GM18868 (cell line): ENCODE measurements around the gene EPHA3.
"Not testable (repeated sequence)": the region's sequence is repeated elsewhere in the genome, so short reads cannot be mapped to it uniquely, and the experiment has no call there.

ENCODE experiments used
- ATAC-seq: cut with Tn5 transposase; IDR thresholded peaks from one replicate; pipeline ENCODE4 v1.9.1; 2021; ENCODE audit warnings: mild to moderate bottlenecking, moderate library complexity; ENCODE audit not compliant: unreplicated experiment

The EPHA3 gene

DNA sequence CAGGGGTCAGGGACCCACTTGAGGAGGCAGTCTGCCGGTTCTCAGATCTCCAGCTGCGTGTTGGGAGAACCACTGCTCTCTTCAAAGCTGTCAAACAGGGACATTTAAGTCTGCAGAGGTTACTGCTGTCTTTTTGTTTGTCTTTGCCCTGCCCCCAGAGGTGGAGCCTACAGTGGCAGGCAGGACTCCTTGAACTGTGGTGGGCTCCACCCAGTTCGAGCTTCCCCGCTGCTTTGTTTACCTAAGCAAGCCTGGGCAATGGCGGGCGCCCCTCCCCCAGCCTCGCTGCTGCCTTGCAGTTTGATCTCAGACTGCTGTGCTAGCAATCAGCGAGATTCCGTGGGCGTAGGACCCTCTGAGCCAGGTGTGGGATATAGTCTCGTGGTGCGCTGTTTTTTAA is 243.5 kb downstream of the EPHA3 start:
- not testable (repeated sequence) for ATAC-seq

DNA sequence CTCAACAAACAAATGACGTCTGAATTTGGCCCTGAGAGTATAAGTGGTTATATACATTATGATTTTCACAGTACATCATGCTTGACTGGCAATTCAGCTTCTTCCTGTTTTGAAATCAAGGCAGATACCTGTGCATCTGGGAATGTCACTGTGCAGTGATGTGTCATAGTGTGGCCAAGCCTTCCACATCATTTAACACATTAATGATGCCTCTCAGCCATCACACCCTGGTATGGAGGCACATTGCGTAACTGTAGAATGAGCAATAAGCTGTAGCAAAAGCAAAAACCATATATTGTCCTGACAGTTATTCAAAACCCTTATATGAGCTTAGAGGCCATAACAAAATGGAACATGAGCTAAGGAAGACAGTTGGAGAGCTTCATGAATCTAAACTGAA is 246.0 kb downstream of the EPHA3 start:
- ATAC-seq = no peak

DNA sequence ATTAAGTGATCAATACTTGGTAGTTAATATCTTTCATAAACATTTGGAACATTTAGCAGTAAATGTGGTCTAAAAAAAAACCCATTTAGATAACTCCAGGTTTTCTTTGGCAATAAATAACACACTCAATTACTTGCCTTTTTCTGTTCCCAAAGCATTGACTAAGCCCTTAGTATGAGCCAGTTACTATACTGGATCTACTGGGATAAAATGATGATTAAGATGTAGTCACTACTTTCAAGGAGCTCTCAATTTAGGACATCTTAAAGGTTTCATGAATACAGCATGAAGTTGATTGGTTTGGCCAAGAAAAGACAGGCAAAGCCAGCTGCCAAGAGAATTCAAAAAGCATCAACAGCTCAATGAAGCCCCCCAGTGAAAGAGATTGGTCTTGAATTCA is 250.9 kb downstream of the EPHA3 start:
- ATAC-seq = no peak

DNA sequence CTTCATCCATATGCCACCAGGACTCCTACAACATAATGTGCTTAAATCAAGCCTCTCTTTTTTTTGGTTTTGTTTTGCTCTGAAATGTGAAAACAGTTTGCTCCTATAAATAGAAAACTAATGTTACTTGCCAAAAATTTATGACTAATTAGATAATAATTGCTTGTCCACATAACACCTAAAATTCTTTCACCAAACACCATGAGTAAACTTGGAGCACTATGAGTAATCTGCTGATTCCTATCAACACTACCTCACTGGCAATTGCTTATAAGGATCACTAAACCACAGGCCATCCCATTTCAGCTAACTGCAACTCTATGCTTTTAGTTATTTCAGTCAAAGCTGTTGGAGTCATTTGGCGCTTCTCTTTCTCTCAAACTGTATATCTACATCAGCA is 252.7 kb downstream of the EPHA3 start:
- no peak for ATAC-seq

DNA sequence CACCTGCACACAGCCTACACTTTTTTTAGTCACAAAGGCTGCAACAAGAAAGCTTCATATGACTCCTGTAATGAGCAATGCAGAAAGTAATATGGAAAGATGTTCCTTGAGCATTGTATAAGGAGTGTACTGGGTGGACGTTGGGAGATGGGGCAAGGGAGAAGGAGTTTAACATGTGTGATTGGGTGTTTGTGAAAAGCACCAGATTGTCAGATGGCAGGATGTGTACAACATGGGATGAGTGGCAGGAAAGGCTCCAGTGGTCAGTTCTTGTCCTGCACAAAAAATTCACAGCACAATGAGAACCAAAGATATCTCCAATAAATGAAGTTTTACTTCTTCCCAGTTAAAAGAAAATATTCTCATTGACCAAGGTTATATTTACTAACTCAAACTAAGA is 255.1 kb downstream of the EPHA3 start:
- no peak for ATAC-seq

DNA sequence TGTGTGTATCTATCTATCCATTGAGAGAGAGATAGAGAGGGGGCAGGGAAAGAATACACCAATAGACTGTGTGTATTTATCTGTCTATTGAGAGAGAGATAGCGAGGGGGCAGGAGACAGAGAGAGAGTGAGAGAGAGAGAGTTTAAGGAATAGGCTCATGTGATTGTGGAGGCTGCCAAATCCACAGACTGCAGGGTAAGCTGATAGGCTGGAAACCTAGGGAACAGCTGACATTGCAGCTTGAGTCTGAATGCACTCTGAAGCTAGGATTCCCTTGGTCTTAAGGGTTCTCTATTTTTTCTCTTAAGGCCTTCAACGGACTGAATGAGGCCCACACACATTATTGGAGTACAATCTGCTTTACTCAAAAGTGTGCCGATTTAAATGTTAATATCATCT is 255.8 kb downstream of the EPHA3 start:
- ATAC-seq = no peak

DNA sequence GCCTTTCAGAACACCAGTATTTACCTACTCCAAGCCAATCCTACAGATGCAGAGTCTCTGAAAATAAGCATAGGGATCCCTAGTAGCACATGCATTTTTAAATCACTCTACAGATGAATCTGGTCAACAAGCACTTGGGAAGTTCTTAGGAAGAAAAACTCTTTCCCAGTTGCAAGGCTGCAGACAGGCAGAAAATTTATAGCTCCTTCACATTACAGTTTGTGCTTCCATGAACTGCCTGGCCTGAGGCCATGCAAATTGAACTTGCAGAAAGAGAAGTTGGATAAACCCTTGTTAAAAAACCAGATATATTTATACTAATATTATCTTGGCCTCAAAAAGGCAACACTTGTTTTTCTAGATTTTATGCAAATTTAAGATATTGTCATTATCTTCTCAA is 256.9 kb downstream of the EPHA3 start:
- no peak for ATAC-seq

DNA sequence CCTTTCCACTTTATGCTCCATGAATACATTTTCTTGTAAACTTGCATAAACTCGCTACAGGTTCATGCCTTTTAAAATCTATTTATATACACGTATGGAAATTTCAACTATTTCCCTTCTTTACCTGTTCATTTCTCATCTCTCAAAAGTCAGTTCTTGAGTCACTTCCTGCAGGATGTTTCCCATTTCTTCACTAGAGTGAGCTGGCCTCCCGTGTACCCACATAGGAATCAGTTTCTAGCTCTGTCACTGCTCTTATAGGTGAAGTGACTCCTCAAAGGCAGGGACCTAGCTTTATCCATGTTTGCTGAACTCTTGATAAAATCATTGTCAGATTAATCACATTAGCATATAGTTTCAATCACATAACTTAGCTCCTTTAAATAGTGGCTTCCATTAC is 259.7 kb downstream of the EPHA3 start:
- ATAC-seq = no peak

DNA sequence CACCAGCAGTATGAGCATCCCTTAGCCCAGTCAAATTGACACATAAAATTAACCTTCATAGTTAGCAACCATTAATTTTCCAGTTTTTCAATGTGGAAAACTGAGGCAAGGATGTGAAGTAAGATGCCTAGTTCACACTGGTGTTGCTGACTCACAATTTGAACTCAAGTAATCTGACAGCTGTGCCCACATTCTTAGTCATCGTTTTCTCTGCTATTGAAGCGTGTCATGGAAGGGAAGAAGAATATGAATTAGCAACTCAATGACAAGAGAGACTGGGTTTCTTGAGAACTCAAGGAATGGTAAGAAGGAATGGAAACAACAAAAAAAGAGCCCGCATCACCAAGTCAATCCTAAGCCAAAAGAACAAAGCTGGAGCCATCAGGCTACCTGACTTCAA is 261.4 kb downstream of the EPHA3 start:
- ATAC-seq = no peak

DNA sequence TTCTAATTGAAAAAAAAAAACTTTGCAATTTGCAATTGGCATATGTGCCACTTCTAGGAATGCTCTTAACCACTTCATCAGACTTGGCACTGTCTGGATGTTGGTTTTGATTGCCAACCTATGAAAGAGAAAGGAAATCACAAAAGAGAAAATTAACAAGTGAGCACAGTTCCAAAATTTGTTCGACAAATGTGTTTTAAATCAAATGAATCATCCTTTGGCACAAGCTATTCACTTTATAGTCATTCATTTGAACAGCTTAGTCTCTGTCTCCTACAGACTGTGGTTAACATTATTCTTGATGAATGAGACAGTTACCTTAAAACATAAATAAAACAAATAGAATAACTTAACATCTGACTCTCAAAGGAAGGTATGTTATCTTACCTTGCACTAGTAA is 265.0 kb downstream of the EPHA3 start:
- ATAC-seq = no peak

DNA sequence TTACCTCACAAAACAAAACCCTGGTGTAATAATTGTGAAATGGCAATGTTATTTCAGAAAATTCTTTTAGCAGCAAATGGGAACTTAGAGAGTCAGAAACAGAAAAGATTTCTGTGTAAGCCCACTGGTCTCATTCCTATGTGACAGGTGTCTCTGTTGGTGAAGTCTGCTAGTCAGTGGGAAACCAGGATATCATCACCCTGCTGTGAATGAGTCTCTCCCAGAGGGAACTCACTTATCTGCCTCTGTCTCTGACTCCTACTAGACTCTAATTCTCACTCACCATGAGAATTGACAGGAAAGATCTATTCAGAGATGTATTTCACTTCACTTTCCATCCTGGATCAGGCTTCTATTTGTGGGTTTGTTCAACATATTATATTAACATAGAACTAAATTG is 266.0 kb downstream of the EPHA3 start:
- no peak for ATAC-seq

DNA sequence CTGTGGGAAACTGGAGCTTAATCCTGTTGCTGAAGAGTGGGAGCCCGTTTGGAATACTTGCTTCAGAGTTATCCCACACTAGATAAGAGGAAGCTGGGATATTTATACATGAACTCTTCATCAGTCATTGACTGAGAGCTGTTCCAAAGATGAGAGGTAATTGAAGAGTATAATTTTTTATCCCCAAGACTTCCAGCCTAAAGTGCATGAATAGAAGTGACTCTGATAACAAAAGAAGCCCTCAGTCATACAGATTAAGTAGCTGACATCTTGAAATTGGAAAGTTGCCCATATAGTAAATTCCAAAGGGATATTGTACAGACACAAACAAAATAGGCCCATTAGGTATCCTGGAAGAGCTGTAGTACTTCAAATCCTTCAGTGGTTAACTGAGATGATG is 268.0 kb downstream of the EPHA3 start:
- no peak for ATAC-seq

DNA sequence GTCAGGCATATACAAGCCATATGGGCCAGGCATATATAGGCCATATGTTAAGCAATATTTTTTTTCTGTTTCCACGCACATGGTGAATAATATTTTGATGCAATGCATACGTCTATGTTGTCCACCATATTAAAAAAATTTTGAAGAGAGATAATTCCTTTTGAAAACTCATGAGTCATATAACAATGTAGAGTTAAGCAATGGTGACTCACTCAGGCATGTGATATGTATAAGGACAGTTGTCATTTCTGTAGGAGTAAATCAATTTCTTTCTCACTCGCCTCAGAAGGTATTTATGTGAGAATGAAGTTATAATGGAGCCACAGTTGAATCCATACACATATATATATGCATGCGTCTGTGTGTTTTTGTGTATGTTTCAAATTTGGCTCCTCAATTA is 272.6 kb downstream of the EPHA3 start:
- no peak for ATAC-seq

DNA sequence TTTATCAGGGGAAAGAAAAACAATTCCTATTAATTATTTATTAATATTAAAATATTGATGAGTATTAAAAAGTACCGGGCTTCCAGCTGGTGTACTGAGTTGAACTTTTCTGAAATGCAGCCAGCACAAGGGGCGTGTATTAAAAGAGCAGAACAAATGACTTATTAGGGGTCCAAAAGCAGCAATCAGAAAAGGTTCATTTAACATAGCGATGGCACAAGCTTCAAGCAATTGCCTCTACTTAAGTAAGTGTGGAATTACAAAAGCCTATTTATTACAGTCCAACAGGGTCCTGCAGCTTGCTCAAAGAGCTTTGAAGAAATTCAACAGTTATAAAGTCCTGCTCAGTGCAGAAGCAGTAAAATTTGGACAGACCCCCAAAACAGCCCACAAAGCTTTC is 285.6 kb downstream of the EPHA3 start:
- no peak for ATAC-seq

DNA sequence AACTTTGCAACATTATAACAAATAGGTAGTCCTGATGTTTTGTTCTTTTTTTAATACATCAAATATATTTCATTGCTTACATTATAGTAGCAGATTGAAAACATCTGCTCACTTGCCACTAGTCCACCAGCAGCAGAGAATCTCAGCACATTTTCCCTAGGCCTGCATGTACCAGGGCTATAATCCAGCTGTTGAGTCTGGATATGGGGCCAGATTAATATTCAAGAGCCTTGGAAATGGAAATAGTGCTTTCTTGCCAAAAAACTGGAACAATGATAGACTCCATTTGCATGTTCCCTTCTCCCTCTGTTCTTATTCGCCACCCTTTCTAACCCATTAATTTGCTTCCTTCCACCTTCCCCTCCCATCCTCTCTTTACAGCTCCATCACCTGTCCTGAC is 288.0 kb downstream of the EPHA3 start:
- no peak for ATAC-seq

DNA sequence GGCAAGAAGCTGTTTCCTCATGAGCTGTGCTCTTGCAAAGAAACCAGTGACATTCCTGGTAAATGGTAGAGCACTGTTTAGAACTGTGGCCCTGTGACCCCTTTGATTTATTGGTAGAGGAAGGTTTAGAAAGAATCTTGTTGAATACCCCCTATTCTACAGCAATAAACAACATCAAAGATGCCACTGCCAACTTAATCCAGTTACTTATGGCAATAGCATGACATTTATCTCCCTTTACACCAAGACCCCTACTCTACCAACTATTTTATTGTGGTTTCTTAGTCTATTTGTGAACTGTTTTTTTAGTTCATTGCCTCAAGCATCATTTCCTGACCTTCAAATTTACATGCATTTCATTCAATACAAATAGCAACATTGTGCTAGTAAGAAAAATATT is 288.6 kb downstream of the EPHA3 start:
- ATAC-seq = no peak

DNA sequence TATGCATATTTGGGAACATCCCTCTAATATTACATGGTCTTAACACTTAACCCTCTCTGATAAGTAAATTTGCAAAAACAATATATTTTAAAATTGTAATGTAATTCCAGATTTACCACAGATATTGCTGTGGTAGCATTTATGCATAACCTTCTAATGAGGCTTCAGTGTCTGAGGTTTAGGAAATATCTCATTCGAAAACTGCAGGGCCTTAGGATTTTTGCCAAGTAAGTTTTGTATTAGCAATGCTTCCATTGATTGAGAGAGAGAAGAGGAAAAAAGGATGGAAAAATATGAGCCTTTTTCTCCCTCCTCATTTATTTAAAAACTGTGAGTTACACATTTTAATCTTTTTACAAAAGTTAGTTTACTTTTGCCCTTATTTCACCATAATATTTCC is 294.6 kb downstream of the EPHA3 start:
- ATAC-seq = no peak

DNA sequence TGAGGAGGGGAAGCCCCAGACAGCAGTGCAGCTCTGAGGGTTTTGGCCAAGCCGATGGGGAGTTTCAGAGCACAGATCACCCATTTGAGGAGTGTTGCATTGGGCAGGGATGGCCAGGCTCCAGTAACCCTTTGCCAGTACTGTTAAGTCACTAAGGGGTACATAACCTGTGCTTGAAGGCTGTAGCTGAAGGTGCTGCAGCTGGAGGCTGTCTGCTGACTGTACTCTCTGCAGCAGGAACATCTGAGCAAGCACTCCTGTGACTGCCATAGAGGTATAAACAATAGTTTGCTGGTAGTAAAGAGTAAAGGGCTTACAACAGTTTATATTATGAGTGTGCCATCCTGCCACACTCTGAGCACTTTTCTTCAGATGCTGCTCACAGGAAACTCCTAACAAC is 297.8 kb downstream of the EPHA3 start:
- no peak for ATAC-seq

DNA sequence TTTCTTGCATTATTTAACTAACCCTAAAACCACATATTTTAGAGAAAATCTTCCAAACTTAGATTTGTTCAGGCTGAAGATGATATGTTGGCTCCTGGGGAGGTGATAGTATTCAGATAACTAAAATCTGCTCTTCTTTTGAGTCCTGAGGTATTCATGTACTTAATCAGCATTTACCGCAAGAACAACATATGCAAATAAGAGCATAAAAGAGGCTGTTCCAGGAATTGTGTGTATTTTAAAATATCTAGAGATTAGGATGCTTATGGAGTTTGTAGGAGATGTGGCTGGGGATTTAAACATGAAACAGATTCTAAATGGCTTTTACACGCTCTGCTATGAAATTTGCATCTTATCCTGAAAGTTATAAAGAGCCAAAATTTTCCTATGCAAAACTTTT is 298.2 kb downstream of the EPHA3 start:
- no peak for ATAC-seq

DNA sequence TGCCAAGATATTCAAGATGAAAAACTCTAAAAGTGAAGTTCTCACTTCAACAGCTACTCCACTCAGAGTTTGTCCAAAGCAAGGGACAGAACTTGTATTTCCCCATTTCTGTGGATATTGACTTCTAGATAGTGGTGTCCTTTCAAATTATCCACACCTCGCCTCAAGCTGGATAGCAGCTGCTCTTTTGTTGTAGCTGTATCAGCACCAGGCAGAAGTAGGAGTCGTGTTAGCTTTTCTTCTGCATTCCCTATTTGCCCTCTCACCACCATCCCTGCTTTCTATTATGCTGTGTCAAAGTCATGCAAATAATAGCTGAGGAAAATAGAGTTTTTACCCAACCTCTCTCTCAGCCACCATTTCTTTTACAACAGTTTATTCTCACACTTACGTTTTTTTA is 303.8 kb downstream of the EPHA3 start:
- no peak for ATAC-seq

DNA sequence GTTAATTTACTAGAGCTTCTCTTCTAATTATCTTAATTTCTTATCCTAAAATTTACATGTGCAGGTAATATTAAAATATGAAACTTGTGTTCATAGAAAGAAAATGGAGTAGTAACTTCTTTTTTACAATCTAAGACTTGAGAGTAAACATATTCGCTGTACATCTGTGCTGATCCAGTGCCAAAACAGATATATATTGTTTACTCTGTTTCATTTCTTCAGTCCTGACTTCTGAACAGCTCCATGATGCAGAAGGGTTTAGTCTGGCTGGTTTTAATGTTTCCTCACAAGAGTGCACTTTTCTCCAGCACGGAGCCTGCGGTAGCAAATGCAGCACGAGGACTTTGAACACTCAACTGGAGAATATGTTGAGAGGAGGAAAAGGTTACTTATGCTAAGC is 306.8 kb downstream of the EPHA3 start:
- ATAC-seq = no peak

DNA sequence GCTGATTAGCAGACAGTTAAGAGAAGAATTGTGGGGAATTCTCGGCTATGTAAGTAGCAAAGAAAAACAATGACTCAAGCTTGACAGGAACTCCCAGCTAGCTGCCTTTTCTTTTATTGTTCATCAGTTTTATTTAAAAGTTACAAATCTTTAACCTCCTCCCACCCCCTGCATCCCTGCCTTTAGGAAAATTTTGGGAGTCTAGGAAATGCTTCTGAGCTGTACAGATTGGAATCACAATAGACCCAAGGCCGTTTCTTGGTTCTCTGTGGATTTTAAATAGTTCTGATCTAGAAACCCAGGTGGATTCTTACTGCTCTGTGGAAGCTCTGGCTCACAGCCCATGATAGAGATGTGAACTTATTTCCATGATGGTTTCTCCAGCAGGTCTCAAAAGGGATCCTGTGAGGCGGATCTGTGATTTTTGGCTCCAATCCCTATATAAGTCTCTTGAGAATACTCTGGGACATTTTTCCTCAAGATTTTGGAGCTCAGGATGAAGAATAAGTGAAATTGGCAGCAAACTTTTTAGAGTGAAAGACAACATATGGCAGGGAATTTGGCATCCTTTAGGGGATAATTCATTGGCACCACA is 312.3 kb downstream of the EPHA3 start:
- no peak for ATAC-seq

DNA sequence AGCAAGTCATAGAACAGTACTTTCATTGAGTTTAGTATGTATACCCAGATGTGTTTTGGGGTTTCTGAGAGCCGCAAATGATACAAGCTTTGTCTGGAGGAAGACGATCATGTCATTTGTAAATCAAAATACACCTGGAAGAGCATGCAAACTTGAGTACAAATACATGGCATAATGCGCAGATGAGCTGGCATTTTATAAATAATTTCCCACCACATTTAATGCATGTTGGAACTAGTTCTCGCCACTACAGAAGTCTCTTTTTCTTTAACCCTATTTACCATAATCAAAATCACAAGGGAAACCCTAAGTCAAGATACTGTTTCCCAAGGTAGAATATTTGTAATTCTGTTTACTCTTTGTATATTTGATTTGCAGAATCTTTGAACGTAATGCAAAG is 318.6 kb downstream of the EPHA3 start:
- no peak for ATAC-seq
